HG02852 (cell line): ENCODE measurements around the gene DOP1B.
A peak's percentile ranks its signal among the peaks of the same experiment; 100 is the strongest.
"Not testable (repeated sequence)": the region's sequence is repeated elsewhere in the genome, so short reads cannot be mapped to it uniquely, and the experiment has no call there.

ENCODE experiments used
- ATAC-seq: cut with Tn5 transposase; IDR thresholded peaks from one replicate; pipeline ENCODE4 v1.9.1; 2021; ENCODE audit warnings: mild to moderate bottlenecking, moderate library complexity; ENCODE audit not compliant: unreplicated experiment

Gene DOP1B, protein sequence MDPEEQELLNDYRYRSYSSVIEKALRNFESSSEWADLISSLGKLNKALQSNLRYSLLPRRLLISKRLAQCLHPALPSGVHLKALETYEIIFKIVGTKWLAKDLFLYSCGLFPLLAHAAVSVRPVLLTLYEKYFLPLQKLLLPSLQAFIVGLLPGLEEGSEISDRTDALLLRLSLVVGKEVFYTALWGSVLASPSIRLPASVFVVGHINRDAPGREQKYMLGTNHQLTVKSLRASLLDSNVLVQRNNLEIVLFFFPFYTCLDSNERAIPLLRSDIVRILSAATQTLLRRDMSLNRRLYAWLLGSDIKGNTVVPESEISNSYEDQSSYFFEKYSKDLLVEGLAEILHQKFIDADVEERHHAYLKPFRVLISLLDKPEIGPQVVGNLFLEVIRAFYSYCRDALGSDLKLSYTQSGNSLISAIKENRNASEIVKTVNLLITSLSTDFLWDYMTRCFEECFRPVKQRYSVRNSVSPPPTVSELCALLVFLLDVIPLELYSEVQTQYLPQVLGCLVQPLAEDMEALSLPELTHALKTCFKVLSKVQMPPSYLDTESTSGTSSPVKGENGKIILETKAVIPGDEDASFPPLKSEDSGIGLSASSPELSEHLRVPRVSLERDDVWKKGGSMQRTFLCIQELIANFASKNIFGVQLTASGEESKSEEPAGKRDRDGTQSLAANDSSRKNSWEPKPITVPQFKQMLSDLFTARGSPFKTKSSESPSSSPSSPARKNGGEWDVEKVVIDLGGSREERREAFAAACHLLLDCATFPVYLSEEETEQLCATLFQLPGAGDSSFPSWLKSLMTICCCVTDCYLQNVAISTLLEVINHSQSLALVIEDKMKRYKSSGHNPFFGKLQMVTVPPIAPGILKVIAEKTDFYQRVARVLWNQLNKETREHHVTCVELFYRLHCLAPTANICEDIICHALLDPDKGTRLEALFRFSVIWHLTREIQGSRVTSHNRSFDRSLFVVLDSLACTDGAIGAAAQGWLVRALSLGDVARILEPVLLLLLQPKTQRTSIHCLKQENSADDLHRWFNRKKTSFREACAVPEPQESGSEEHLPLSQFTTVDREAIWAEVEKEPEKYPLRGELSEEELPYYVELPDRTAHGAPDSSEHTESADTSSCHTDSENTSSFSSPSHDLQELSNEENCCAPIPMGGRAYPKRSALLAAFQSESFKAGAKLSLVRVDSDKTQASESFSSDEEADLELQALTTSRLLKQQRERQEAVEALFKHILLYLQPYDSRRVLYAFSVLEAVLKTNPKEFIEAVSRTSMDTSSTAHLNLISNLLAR (N-terminal part only)

GRCh38 chr21:36156815-36157670 is at the start of gene DOP1B:
DOP1B (plus strand) TSS chr21:36156824; CDS start chr21:36164734, 7,910 bp downstream.
- peak; percentile 26 for ATAC-seq

- ATAC-seq: no peak
Measured at GRCh38 chr21:36109868-36110267, 46.8 kb upstream of the DOP1B start.

DNA sequence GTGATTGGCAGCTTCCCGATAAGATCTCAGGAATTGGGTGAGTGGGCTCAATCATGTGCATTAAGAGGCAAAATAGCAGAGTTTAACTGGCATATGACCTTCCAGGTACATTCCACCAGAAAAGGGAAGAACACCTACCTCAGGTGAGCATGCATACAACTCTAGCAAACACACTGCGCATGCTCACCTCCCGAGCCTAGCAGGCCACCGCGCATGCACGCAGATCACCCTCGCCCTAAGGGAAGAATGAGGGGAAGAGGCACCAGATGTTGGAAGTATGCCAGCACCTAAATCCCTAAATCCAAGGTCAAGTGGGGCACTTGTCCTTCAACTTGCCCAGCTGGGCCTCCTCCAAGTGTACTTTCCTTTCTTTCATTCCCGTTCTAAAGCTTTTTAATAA is 45.4 kb upstream of the DOP1B start:
- no peak for ATAC-seq

DNA sequence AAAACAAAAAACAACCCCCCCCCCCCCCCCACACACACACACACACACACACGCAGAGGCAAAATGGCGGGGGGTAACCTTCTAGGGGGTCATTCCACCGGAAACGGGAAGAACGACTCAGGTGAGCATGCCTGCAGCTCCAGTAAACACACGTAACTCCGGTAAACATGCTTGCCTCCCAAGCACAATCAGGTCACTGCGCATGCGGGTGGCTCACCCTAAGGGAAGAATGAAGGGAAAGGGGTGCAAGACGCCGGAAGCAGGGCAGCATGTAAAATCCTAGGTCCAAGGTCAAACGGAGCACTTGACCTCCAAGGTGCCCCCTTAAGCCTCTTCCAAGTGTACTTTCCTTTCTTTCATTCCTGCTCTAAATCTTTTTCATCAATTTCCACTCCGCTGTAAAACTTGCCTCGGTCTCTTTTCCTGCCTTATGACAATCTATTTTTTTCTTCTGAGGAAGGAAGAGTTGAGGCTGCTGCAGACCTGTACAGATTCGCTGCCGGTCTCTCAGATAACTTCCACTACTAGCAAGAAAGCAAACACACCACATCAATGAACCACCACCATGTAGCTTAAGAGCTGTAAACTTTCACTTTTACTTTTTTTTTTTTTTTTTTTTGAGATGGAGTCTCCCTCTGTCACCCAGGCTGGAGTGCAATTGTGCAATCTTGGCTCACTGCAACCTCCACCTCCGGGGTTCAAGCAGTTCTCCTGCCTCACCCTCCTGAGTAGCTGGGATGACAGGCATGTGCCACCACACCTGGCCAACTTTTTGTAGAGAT is 42.8 kb upstream of the DOP1B start:
- no peak for ATAC-seq

GRCh38 chr21:36115138-36115730 is 41.4 kb upstream of the DOP1B start:
- ATAC-seq: no peak

DNA sequence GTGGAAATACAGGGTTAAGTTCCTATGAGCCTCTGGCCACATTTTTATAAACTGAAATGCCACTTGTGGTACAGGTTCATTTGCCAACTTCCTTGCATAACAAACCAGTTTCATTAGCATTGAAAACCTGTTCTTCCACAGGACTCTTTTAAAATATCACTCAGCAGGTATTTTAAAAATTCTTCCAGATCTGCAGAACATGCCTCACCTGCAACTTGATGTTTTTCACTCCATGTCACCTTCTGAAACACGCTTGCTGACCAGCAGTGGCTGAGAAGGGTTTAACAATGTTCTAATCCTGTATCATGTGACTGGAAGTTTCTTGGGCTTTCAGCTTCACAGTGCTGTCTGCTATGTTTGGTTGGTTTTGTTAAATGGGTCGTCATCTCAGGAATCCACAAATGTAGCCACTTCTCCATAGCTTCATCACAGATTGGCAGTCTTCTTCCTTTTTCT is 39.3 kb upstream of the DOP1B start:
- no peak for ATAC-seq

DNA sequence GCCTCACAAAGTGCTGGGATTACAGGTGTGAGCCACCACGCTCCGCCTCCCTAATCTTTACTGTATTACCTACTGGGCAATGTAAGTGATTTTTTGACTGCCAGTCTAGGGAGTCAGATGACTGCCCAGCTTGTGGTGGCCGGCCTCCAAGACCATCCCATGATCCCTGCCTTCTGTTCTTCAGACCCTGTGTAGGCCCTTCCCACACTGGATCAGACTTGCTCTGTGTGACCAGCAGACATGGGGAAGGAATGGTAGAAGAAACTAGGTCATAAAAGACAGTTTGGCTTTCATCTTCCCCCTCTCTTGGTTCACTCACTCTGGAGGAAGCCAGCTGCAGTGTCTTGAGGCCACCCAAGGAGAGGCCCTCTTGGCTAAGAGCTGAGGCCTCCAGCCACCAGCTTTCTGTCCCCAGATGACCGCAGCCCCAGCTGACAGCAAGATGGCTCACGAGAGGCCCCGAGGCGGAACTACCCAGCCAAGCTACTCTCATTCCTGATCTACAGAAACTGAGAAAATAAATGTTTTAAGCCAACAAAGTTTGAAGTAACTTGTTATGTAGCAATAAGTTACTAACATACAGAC is 36.2 kb upstream of the DOP1B start:
- no peak for ATAC-seq

GRCh38 chr21:36122977-36123376 is 33.6 kb upstream of the DOP1B start:
- ATAC-seq: no peak

DNA sequence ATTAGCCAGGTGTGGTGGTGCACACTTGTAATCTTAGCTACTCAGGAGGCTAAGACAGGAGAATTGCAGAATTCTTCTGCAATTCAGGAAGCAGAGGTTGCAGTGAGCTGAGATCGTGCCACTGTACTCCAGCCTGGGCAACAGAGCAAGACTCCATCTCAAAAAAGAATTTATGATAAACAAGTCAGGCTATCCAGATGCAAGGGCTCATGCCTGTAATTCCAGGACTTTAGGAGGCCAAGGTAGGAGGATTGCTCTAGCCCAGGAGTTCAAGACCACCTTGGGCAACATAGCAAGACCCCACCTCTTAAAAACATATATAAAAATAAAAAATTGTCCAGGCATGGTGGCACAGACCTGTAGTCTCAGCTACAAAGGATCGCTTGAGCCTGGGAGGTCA is 32.2 kb upstream of the DOP1B start:
- ATAC-seq: no peak

GRCh38 chr21:36125512-36126207 is 31.0 kb upstream of the DOP1B start:
- ATAC-seq: no peak

- no peak for ATAC-seq
Measured at GRCh38 chr21:36126208-36126565, 30.4 kb upstream of the DOP1B start.

GRCh38 chr21:36126621-36127110 is 30.0 kb upstream of the DOP1B start:
- ATAC-seq: no peak

DNA sequence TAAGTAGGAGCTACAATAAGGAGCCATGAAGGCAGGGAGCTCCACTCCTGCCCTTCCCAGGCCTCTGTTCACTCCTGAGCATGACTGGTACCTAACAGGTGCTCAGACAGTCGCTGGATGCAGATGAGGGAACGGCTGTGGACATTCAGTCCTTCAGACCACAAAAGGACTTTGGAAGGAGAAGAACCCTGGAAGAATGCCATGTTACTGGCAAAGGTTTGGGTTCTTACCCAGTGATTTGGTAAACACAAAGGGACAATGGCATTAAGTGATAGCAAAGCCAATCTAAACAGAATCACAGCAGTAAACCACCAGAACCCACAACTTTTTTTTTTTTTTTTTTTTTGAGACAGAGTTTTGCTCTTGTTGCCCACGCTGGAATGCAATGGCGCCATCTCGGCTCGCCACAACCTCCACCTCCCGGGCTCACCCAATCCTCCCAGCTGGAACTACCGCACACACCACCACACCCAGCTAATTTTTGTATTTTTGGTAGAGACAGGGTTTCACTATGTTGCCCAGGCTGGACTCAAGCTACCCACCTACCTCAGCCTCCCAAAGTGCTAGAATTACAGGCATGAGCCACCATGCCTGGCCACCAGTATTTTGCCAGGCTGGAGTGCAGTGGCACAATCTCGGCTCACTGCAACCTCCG is 29.2 kb upstream of the DOP1B start:
- no peak for ATAC-seq

- no peak for ATAC-seq
Measured at GRCh38 chr21:36127977-36128376, 28.6 kb upstream of the DOP1B start.

DNA sequence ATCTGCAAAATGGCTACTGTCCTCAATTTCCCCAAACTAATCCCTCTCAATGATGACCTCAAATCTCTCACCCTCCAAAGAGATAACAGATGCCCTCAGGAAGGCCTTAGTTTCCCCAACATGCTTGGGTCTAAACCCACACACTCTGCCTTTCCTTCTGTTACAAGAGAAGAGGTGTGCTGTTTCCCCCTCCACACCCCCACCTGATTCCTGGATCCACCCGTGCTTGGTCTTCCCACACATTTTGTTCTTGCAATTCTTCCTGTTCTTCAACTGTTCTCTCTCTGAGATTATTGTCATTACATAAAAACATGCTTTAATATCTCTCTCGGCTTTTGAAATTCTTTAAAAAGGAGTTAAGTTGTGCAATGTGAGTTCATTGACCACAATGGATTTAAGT is 27.4 kb upstream of the DOP1B start:
- no peak for ATAC-seq

DNA sequence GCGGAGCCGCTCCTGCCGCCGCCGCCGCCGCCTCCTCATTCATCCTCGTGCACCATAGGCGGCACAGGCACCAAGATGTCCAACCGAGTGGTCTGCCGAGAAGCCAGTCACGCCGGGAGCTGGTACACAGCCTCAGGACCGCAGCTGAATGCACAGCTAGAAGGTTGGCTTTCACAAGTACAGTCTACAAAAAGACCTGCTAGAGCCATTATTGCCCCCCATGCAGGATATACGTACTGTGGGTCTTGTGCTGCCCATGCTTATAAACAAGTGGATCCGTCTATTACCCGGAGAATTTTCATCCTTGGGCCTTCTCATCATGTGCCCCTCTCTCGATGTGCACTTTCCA is 26.2 kb upstream of the DOP1B start:
- not testable (repeated sequence) for ATAC-seq

GRCh38 chr21:36130839-36131238 is 25.8 kb upstream of the DOP1B start:
- ATAC-seq: not testable (repeated sequence)
